Measurements from ENCODE around the gene MON1B. TPM values are rescaled to one million over a fixed set of nuclear protein-coding genes. Genes with fewer than 3 reads are reported as not detected.
"Not testable (repeated sequence)": the region's sequence is repeated elsewhere in the genome, so short reads cannot be mapped to it uniquely, and the experiment has no call there.

The MON1B gene
- total and polyA plus RNA-seq, 5 donors: 9.1 to 25.2 (median 22.6) TPM

DNA sequence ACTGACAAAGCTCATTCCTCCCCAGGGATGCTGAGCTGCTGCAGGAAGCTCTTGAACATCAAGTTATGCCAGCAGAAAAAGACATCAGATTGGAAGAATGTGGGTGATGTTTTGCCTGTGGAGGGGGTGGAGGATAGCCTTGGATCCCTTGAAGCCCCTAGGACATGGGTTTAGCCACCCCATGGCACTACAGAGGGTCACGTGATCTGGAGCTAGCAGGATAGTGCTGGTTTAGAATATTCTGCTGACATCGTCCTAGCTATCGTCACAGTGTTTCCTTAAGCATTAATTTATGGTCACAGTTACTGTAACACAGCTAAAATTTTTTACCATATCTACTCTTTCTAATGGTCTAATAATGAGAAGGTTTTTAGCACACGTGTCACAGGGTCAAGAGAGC lies 20.2 kb upstream of the MON1B start:
- WGBS: 46% methylated on average over 4 of the region's 4 CpGs
- Histone ChIP-seq H3K4me1 (ENCODE audit: control insufficient read depth, insufficient read depth, low read length) (no peaks in the 10 kb centered on the region), H3K4me3 (ENCODE audit: low read length) (no peak overlapping the region), H3K27ac (ENCODE audit: low read length) (no peak overlapping the region), H3K9me3 (ENCODE audit: control insufficient read depth, low read length) (no peaks in the 10 kb centered on the region), H3K27me3 (ENCODE audit: control insufficient read depth, insufficient read depth) (no peaks in the 10 kb centered on the region)
- DNase-seq: no peak
- ATAC-seq: no peak
- intact Hi-C loops (cut with DNase I): loop anchor here in 3 of 4 donors (5.0 to 10.0 kb wide), 3 partner anchors 516 to 1384 kb away; no protein-coding TSS in a partner anchor

- DNase-seq: no peak
These were observed 19.0 kb upstream of the MON1B start for GRCh38 chr16:77171745-77172635.

DNA sequence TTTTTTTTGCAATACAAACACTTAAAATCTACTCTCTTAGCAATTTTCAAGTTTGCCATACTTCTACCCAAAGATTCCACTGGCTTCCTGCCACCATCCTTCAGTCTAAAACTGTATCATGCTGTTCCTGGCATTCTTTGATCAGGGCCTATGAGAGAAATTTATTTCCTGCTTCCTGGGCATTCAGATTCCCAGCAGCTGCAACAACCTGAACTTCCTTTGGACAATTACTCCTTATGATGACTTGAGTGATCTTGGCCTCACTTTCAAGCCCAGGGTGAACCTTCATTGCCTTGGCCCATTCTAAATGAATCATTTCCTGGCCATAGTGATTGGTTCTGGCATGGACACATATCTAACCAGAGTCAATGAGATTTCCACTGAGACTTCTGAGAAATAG lies 18.0 kb upstream of the MON1B start:
- H3K27ac ChIP-seq (ENCODE audit: low read length): no peak overlapping the region
- H3K4me3 ChIP-seq (ENCODE audit: low read length): no peak overlapping the region
- no peaks in the 10 kb centered on the region for H3K9me3 ChIP-seq (ENCODE audit: control insufficient read depth, low read length)
- no peaks in the 10 kb centered on the region for H3K4me1 ChIP-seq (ENCODE audit: control insufficient read depth, insufficient read depth, low read length)
- DNase-seq (no peak), ATAC-seq (peak in 1 of 2 donors; percentile 42)
- H3K27me3 ChIP-seq (ENCODE audit: control insufficient read depth, insufficient read depth): no peaks in the 10 kb centered on the region
- intact Hi-C loops (cut with DNase I): loop anchor here in 3 of 4 donors (5.0 to 10.0 kb wide), 3 partner anchors 518 to 1386 kb away; no protein-coding TSS in a partner anchor

More at GRCh38 chr16:77171745-77172635, 19.0 kb upstream of the MON1B start:
- Histone ChIP-seq H3K27me3 (ENCODE audit: control insufficient read depth, insufficient read depth) (no peaks in the 10 kb centered on the region), H3K4me3 (ENCODE audit: low read length) (no peak overlapping the region), H3K9me3 (ENCODE audit: control insufficient read depth, low read length) (no peaks in the 10 kb centered on the region), H3K4me1 (ENCODE audit: control insufficient read depth, insufficient read depth, low read length) (no peaks in the 10 kb centered on the region), H3K27ac (ENCODE audit: low read length) (no peak overlapping the region)
- ATAC-seq: peak in 1 of 2 donors; percentile 74
- intact Hi-C loops (cut with DNase I): loop anchor here in 3 of 4 donors (5.0 to 10.0 kb wide), 3 partner anchors 517 to 1385 kb away; no protein-coding TSS in a partner anchor
- 50% methylated on average over 5 of the region's 5 CpGs for WGBS

GRCh38 chr16:77183137-77183536 lies 7.9 kb upstream of the MON1B start:
- WGBS: 78% methylated on average over 1 of the region's 1 CpG
- Histone ChIP-seq H3K4me1 (ENCODE audit: control insufficient read depth, insufficient read depth, low read length) (no peaks in the 10 kb centered on the region), H3K4me3 (ENCODE audit: low read length) (no peak overlapping the region), H3K9me3 (ENCODE audit: control insufficient read depth, low read length) (no peaks in the 10 kb centered on the region), H3K27me3 (ENCODE audit: control insufficient read depth, insufficient read depth) (no peaks in the 10 kb centered on the region), H3K27ac (ENCODE audit: low read length) (no peak overlapping the region)
- DNase-seq (no peak), ATAC-seq (no peak)
- intact Hi-C loops (cut with DNase I): no loop called here

GRCh38 chr16:77186298-77186697 lies 4.7 kb upstream of the MON1B start:
- H3K4me1 ChIP-seq (ENCODE audit: control insufficient read depth, insufficient read depth, low read length); H3K4me3 ChIP-seq (ENCODE audit: low read length); H3K27me3 ChIP-seq (ENCODE audit: control insufficient read depth, insufficient read depth); ATAC-seq; H3K9me3 ChIP-seq (ENCODE audit: control insufficient read depth, low read length); DNase-seq; H3K27ac ChIP-seq (ENCODE audit: low read length); intact Hi-C loops (cut with DNase I): not testable (repeated sequence)
- WGBS: 95% methylated on average over 1 of the region's 1 CpG

DNA sequence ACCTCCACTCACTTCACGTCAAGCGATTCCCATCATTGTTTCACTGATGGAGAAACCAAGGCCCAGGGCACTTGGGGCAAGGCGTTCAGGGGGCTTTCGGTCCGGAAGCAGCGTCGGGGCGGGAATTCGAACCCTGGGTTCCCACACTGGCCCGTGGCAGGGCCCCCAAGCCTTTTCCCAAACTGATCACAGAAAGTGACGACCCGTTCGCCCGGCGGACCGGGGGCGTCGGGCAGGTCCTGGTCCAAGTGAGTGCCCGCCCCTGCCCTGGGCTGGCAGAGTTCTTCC lies 856 bp upstream of the MON1B start:
- Histone ChIP-seq H3K27me3 (ENCODE audit: control insufficient read depth, insufficient read depth) (no peaks in the 10 kb centered on the region), H3K4me3 (ENCODE audit: low read length) (peak overlapping the region; percentile 91), H3K9me3 (ENCODE audit: control insufficient read depth, low read length) (no peaks in the 10 kb centered on the region), H3K27ac (ENCODE audit: low read length) (peak overlapping the region; percentile 96), H3K4me1 (ENCODE audit: control insufficient read depth, insufficient read depth, low read length) (peaks cover 2% of the 10 kb centered on the region)
- DNase-seq (no peak), ATAC-seq (no peak)
- intact Hi-C loops (cut with DNase I): no loop called here
- under 1% methylated on average over 19 of the region's 19 CpGs for WGBS

- Histone ChIP-seq H3K27ac (ENCODE audit: low read length) (peak overlapping the region; percentile 100), H3K4me3 (ENCODE audit: low read length) (peak overlapping the region; percentile 91), H3K4me1 (ENCODE audit: control insufficient read depth, insufficient read depth, low read length) (peaks cover 2% of the 10 kb centered on the region), H3K9me3 (ENCODE audit: control insufficient read depth, low read length) (no peaks in the 10 kb centered on the region), H3K27me3 (ENCODE audit: control insufficient read depth, insufficient read depth) (no peaks in the 10 kb centered on the region)
- ATAC-seq: peak in 1 of 2 donors; percentile 2
- intact Hi-C loops (cut with DNase I): no loop called here
- WGBS: 5% methylated on average over 24 of the region's 24 CpGs
- peak; percentile 32 to 68 (median 64) for DNase-seq
These were observed 424 bp downstream of the MON1B start for GRCh38 chr16:77191259-77191969.

GRCh38 chr16:77193377-77193776 lies 2.4 kb downstream of the MON1B start:
- DNase-seq (peak in 1 of 3 donors; percentile 49), ATAC-seq (no peak)
- intact Hi-C loops (cut with DNase I): no loop called here
- no peaks in the 10 kb centered on the region for H3K9me3 ChIP-seq (ENCODE audit: control insufficient read depth, low read length)
- H3K4me3 ChIP-seq (ENCODE audit: low read length): no peak overlapping the region
- H3K4me1 ChIP-seq (ENCODE audit: control insufficient read depth, insufficient read depth, low read length): peaks cover 2% of the 10 kb centered on the region
- WGBS: 98% methylated on average over 13 of the region's 13 CpGs
- H3K27me3 ChIP-seq (ENCODE audit: control insufficient read depth, insufficient read depth): no peaks in the 10 kb centered on the region
- no peak overlapping the region for H3K27ac ChIP-seq (ENCODE audit: low read length)

- no peaks in the 10 kb centered on the region for H3K27me3 ChIP-seq (ENCODE audit: control insufficient read depth, insufficient read depth)
These were observed 3.6 kb downstream of the MON1B start for GRCh38 chr16:77194295-77195231.

DNA sequence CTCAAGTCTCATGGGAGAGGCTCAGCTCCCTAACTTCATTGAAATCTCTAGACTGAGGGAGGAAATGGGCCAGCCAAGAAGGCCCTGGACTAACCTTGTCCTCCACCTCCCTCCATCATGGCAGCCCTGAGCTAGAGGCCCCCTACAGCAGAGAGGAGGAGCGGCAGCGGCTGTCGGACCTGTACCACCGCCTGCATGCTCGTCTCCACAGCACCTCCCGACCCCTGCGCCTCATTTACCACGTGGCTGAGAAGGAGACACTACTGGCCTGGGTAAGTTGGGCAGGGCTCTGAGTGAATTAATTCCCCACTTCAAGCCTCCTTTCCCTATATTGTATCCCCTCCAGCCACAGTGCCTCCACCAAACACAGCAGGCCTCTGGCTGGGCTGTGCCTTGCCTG lies 4.4 kb downstream of the MON1B start:
- no peak overlapping the region for H3K27ac ChIP-seq (ENCODE audit: low read length)
- ATAC-seq (no peak), DNase-seq (no peak)
- H3K9me3 ChIP-seq (ENCODE audit: control insufficient read depth, low read length): no peaks in the 10 kb centered on the region
- 83% methylated on average over 8 of the region's 8 CpGs for WGBS
- no peak overlapping the region for H3K4me3 ChIP-seq (ENCODE audit: low read length)
- intact Hi-C loops (cut with DNase I): no loop called here
- H3K4me1 ChIP-seq (ENCODE audit: control insufficient read depth, insufficient read depth, low read length): peaks cover 2% of the 10 kb centered on the region
- no peaks in the 10 kb centered on the region for H3K27me3 ChIP-seq (ENCODE audit: control insufficient read depth, insufficient read depth)

More at GRCh38 chr16:77194295-77195231, 3.6 kb downstream of the MON1B start:
- no peak overlapping the region for H3K27ac ChIP-seq (ENCODE audit: low read length)
- ATAC-seq: no peak
- intact Hi-C loops (cut with DNase I): no loop called here
- WGBS: 96% methylated on average over 48 of the region's 48 CpGs
- H3K4me3 ChIP-seq (ENCODE audit: low read length): no peak overlapping the region
- peaks cover 2% of the 10 kb centered on the region for H3K4me1 ChIP-seq (ENCODE audit: control insufficient read depth, insufficient read depth, low read length)
- no peak for DNase-seq
- H3K9me3 ChIP-seq (ENCODE audit: control insufficient read depth, low read length): no peaks in the 10 kb centered on the region

Measured in right cardiac atrium (tissue), 5 donors.